Tibial nerve (tissue), 4 donors: ENCODE results near the gene TFAP2D.

Source experiments
- CTCF ChIP-seq, 5 experiments: fragments of 200-600 bp in 3 of 5; fragments of 450-650 bp in 2 of 5; sonication (generic) in 3 of 5; IDR thresholded peaks; one replicate each; pipeline ENCODE4 v1.5.1; 2016 to 2019; ENCODE audit warnings: antibody characterized with exemption in 5 of 5, mild to moderate bottlenecking in 3 of 5, moderate library complexity in 2 of 5
- EP300 ChIP-seq, 2 donors: sonication (generic); formaldehyde crosslinking; IDR thresholded peaks; one replicate each; pipeline ENCODE4 v1.6.1; 2017; ENCODE audit warnings: antibody characterized with exemption in 2 of 2, mild to moderate bottlenecking in 1 of 2
- POLR2A ChIP-seq, 2 donors: fragments of 450-650 bp; IDR thresholded peaks; one replicate each; pipeline ENCODE4 v1.6.1; 2017; ENCODE audit warnings: antibody characterized with exemption in 2 of 2, mild to moderate bottlenecking in 2 of 2, moderate library complexity in 2 of 2

- TF ChIP-seq CTCF (IDR thresholded peaks at IDR 0.05): no peak
- no peak for TF ChIP-seq POLR2A (IDR thresholded peaks at IDR 0.05)
- TF ChIP-seq EP300 (IDR thresholded peaks at IDR 0.05): no peak
These were observed 14.1 kb upstream of the TFAP2D start for GRCh38 chr6:50699051-50699775.
